Common myeloid progenitor, CD34-positive (primary cell): ENCODE results near the gene WDR81.

Experiments
- CTCF ChIA-PET: fragments of 350-600 bp; sonication (Branson Sonifier 250); formaldehyde crosslinking; loops from one replicate; lab custom pipeline; 2021; ENCODE audit warnings: antibody characterized with exemption; lab: Charles Lee
- POLR2A ChIA-PET: fragments of 350-600 bp; sonication (Branson Sonifier 250); formaldehyde crosslinking; loops from one replicate; lab custom pipeline; 2021; ENCODE audit warnings: antibody characterized with exemption; lab: Charles Lee
- DNase-seq, 3 donors: peaks; one replicate each; pipeline versions ENCODE4 v3.0.0 to v3.0.0-alpha.2; 2013
- H3K27ac ChIP-seq, 2 experiments: 1 replicate in 1 of 2; 2 replicates in 1 of 2; pipeline ENCODE4 v1.7.0; 2013; ENCODE audit warnings: inconsistent platforms in 2 of 2, low read length in 2 of 2, mild to moderate bottlenecking in 2 of 2, low read depth in 1 of 2, moderate library complexity in 1 of 2; ENCODE audit not compliant: severe bottlenecking in 2 of 2, insufficient read depth in 1 of 2, poor library complexity in 1 of 2
- H3K27me3 ChIP-seq, 5 experiments: replicated peaks in 2 of 5; 1 replicate in 3 of 5; 2 replicates in 2 of 5; pipeline versions ENCODE4 v1.6.1 to v1.7.0; 2013; ENCODE audit warnings: low read length in 4 of 5, mild to moderate bottlenecking in 2 of 5, moderate library complexity in 2 of 5, inconsistent platforms in 1 of 5; ENCODE audit not compliant: insufficient read depth in 5 of 5, control insufficient read depth in 4 of 5
- H3K36me3 ChIP-seq, 4 experiments: 1 replicate in 2 of 4; 2 replicates in 2 of 4; pipeline versions ENCODE4 v1.6.1 to v1.7.0; 2013; ENCODE audit warnings: low read length in 3 of 4, control low read depth in 1 of 4, mild to moderate bottlenecking in 1 of 4; ENCODE audit not compliant: control insufficient read depth in 4 of 4, insufficient read depth in 4 of 4
- H3K4me1 ChIP-seq, 4 experiments: 1 replicate in 3 of 4; 2 replicates in 1 of 4; pipeline versions ENCODE4 v1.6.1 to v1.7.1; 2013; ENCODE audit warnings: low read length in 3 of 4, mild to moderate bottlenecking in 3 of 4, control low read depth in 1 of 4, inconsistent platforms in 1 of 4, moderate library complexity in 1 of 4; ENCODE audit not compliant: control insufficient read depth in 4 of 4, insufficient read depth in 4 of 4; ENCODE audit errors: control extremely low read depth in 1 of 4
- H3K4me3 ChIP-seq, 7 experiments: 1 replicate in 4 of 7; 2 replicates in 3 of 7; pipeline versions ENCODE4 v1.5.1 to v1.7.0; 2013; ENCODE audit warnings: mild to moderate bottlenecking in 7 of 7, low read length in 6 of 7, moderate library complexity in 6 of 7, inconsistent platforms in 2 of 7, low read depth in 2 of 7, control low read depth in 1 of 7; ENCODE audit not compliant: insufficient read depth in 4 of 7, control insufficient read depth in 1 of 7; ENCODE audit errors: extremely low read depth in 1 of 7
- H3K9me3 ChIP-seq, 5 experiments: 1 replicate in 4 of 5; 2 replicates in 1 of 5; pipeline versions ENCODE4 v1.6.1 to v1.7.1; 2013; ENCODE audit warnings: low read length in 4 of 5, mild to moderate bottlenecking in 2 of 5, inconsistent platforms in 1 of 5, low read depth in 1 of 5, moderate library complexity in 1 of 5; ENCODE audit not compliant: control insufficient read depth in 4 of 5, insufficient read depth in 2 of 5; ENCODE audit errors: control extremely low read depth in 1 of 5
- WGBS: methylation state at CpG from one replicate; pipeline ENCODE4 v1.1.5; 2013; ENCODE audit not compliant: insufficient coverage; 5-methylcytosine and 5-hydroxymethylcytosine counted together

The WDR81 gene

GRCh38 chr17:1779571-1780131, 55.1 kb downstream of the WDR81 start:
- Histone ChIP-seq H3K4me3 (peak overlapping the region in 1 of 7 experiments; percentile 23), H3K9me3 (no peaks in the 10 kb centered on the region), H3K36me3 (peaks cover 7 to 76% (median 24%) of the 10 kb centered on the region in 4 experiments), H3K27me3 (no peaks in the 10 kb centered on the region), H3K4me1 (peaks cover 5 to 30% (median 13%) of the 10 kb centered on the region in 4 experiments), H3K27ac (peak overlapping the region in 1 of 2 experiments; percentile 4)
- WGBS, result 33% methylated on average over 3 of the region's 8 CpGs
- no peak for DNase-seq
- CTCF ChIA-PET, result interaction anchor here (0.8 to 17.0 kb wide), 7 partner anchors 15 to 111 kb away, joined by 3 to 231 read pairs (median 4); partner anchors contain the start of gene WDR81
- POLR2A ChIA-PET, result interaction anchor here (0.6 kb wide), 1 partner anchor 49 kb away, joined by 3 read pairs; no protein-coding TSS in a partner anchor

GRCh38 chr17:1782171-1782567, 57.7 kb downstream of the WDR81 start:
- CTCF ChIA-PET, result interaction anchor here (0.6 to 17.0 kb wide), 16 partner anchors 9 to 208 kb away, joined by 3 to 231 read pairs (median 5); partner anchors contain the start of genes SERPINF2 and WDR81
- H3K4me3 ChIP-seq, result peak overlapping the region in 2 of 7 experiments; percentile 4 to 38

GRCh38 chr17:1783271-1783670, 58.8 kb downstream of the WDR81 start:
- peaks cover 9 to 76% (median 31%) of the 10 kb centered on the region in 4 experiments for H3K36me3 ChIP-seq
- H3K9me3 ChIP-seq, result no peaks in the 10 kb centered on the region
- peak overlapping the region in 1 of 7 experiments; percentile 10 for H3K4me3 ChIP-seq
- 83% methylated on average over 19 of the region's 19 CpGs for WGBS
- H3K27ac ChIP-seq, result peak overlapping the region in 1 of 2 experiments; percentile 14
- DNase-seq, result no peak
- peaks cover 5 to 34% (median 13%) of the 10 kb centered on the region in 4 experiments for H3K4me1 ChIP-seq
- no peaks in the 10 kb centered on the region for H3K27me3 ChIP-seq
- POLR2A ChIA-PET, result interaction anchor here (0.7 to 2.2 kb wide), 7 partner anchors 12 to 114 kb away, joined by 3 to 15 read pairs (median 5); partner anchors contain the start of genes PRPF8 and WDR81
- CTCF ChIA-PET, result interaction anchor here (0.8 to 17.0 kb wide), 34 partner anchors 10 to 209 kb away, joined by 3 to 231 read pairs (median 6); partner anchors contain the start of genes SERPINF1 and WDR81

More at GRCh38 chr17:1782171-1782567, 57.7 kb downstream of the WDR81 start:
- H3K9me3 ChIP-seq, result no peaks in the 10 kb centered on the region
- H3K36me3 ChIP-seq, result peaks cover 10 to 77% (median 31%) of the 10 kb centered on the region in 4 experiments
- peaks cover 5 to 34% (median 13%) of the 10 kb centered on the region in 4 experiments for H3K4me1 ChIP-seq
- 100% methylated on average over 3 of the region's 6 CpGs for WGBS
- H3K27ac ChIP-seq, result no peak overlapping the region
- POLR2A ChIA-PET, result interaction anchor here (2.2 kb wide), 1 partner anchor 65 kb away, joined by 15 read pairs; no protein-coding TSS in a partner anchor
- no peak for DNase-seq
- no peaks in the 10 kb centered on the region for H3K27me3 ChIP-seq

- DNase-seq, result peak; percentile 64 to 77 (median 74)
- ChIA-PET CTCF (interaction anchor here (0.8 to 17.0 kb wide), 34 partner anchors 9 to 210 kb away, joined by 3 to 231 read pairs (median 6); partner anchors contain the start of genes SERPINF1, TLCD2 and WDR81), POLR2A (interaction anchor here (0.7 to 2.2 kb wide), 6 partner anchors 13 to 115 kb away, joined by 3 to 15 read pairs (median 4); partner anchors contain the start of gene PRPF8)
- peak overlapping the region in 1 of 7 experiments; percentile 10 for H3K4me3 ChIP-seq
- 73% methylated on average over 16 of the region's 16 CpGs for WGBS
- no peaks in the 10 kb centered on the region for H3K27me3 ChIP-seq
- peaks cover 5 to 34% (median 13%) of the 10 kb centered on the region in 4 experiments for H3K4me1 ChIP-seq
- H3K36me3 ChIP-seq, result peaks cover 7 to 74% (median 26%) of the 10 kb centered on the region in 4 experiments
- peak overlapping the region in 1 of 2 experiments; percentile 14 for H3K27ac ChIP-seq
- no peaks in the 10 kb centered on the region for H3K9me3 ChIP-seq
These were observed 59.5 kb downstream of the WDR81 start for GRCh38 chr17:1783834-1784611.

GRCh38 chr17:1785930-1786329, 61.4 kb downstream of the WDR81 start:
- H3K27me3 ChIP-seq, result no peaks in the 10 kb centered on the region
- DNase-seq, result no peak
- no peaks in the 10 kb centered on the region for H3K9me3 ChIP-seq
- 87% methylated on average over 3 of the region's 4 CpGs for WGBS
- ChIA-PET CTCF (interaction anchor here (0.9 to 17.0 kb wide), 4 partner anchors 33 to 119 kb away, joined by 3 to 231 read pairs (median 7); partner anchors contain the start of gene WDR81), POLR2A (no interaction called here)
- H3K4me1 ChIP-seq, result peaks cover 5 to 26% (median 9%) of the 10 kb centered on the region in 4 experiments
- peaks cover 7 to 62% (median 26%) of the 10 kb centered on the region in 4 experiments for H3K36me3 ChIP-seq
- no peak overlapping the region for H3K27ac ChIP-seq
- H3K4me3 ChIP-seq, result no peak overlapping the region

GRCh38 chr17:1786708-1787107, 62.2 kb downstream of the WDR81 start:
- Histone ChIP-seq H3K4me3 (no peak overlapping the region), H3K27me3 (no peaks in the 10 kb centered on the region), H3K9me3 (no peaks in the 10 kb centered on the region), H3K36me3 (peaks cover 7 to 55% (median 20%) of the 10 kb centered on the region in 4 experiments), H3K4me1 (peaks cover 5 to 28% (median 9%) of the 10 kb centered on the region in 4 experiments), H3K27ac (no peak overlapping the region)
- over 99% methylated on average over 7 of the region's 7 CpGs for WGBS
- ChIA-PET CTCF (interaction anchor here (0.9 to 17.0 kb wide), 3 partner anchors 67 to 121 kb away, joined by 3 to 231 read pairs (median 9); partner anchors contain the start of gene WDR81), POLR2A (interaction anchor here (0.5 to 1.0 kb wide), 2 partner anchors 64 to 157 kb away, joined by 3 read pairs; no protein-coding TSS in a partner anchor)
- no peak for DNase-seq
